Gastrocnemius medialis (tissue), 4 donors: ENCODE data around the gene PTBP1.

ENCODE experiments used
- POLR2A ChIP-seq, 2 donors: fragments of 450-650 bp; IDR thresholded peaks; one replicate each; pipeline ENCODE4 v1.6.1; 2017; ENCODE audit warnings: antibody characterized with exemption in 2 of 2, mild to moderate bottlenecking in 2 of 2, moderate library complexity in 2 of 2
- TF ChIP-seq, protein P1 (sequence below), 5 experiments: fragments of 450-650 bp in 3 of 5; fragments of 200-600 bp in 2 of 5; sonication (generic) in 2 of 5; IDR thresholded peaks in 4 of 5; conservative IDR thresholded peaks in 1 of 5; 1 replicate in 4 of 5; 2 replicates in 1 of 5; pipeline ENCODE4 v1.5.1; 2016 to 2019; ENCODE audit warnings: antibody characterized with exemption in 5 of 5, mild to moderate bottlenecking in 3 of 5, moderate library complexity in 3 of 5

DNA sequence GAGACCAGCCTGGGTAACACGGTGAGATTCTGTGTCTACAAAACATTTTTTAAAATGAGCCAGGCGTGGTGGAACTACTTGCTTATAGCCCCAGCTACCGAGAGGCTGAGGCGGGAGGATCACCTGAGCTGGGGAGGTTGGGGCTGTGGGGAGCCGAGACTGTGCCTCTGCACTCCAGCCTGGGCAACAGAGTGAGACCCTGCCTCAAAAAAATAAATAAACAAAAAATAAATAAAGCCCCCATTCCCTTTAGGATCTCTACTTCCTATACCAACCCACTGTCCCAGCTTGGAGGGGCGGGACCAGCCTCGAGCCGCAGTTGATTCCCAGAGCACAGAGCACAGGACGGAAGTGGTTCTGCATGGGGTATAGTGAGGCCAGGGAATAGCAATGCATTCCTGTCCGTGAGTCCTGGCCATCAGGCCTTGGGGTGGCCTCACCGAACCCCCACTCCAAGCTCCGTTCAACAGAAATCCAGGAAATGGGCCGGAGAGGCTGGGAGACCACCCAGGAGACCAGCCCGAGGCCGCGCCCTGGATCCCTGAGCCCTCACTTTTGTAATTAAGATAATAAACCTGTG lies 4.9 kb upstream of the PTBP1 start:
- TF ChIP-seq, protein P1, sequence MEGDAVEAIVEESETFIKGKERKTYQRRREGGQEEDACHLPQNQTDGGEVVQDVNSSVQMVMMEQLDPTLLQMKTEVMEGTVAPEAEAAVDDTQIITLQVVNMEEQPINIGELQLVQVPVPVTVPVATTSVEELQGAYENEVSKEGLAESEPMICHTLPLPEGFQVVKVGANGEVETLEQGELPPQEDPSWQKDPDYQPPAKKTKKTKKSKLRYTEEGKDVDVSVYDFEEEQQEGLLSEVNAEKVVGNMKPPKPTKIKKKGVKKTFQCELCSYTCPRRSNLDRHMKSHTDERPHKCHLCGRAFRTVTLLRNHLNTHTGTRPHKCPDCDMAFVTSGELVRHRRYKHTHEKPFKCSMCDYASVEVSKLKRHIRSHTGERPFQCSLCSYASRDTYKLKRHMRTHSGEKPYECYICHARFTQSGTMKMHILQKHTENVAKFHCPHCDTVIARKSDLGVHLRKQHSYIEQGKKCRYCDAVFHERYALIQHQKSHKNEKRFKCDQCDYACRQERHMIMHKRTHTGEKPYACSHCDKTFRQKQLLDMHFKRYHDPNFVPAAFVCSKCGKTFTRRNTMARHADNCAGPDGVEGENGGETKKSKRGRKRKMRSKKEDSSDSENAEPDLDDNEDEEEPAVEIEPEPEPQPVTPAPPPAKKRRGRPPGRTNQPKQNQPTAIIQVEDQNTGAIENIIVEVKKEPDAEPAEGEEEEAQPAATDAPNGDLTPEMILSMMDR (IDR thresholded peaks at IDR 0.05 in 4 of 5, conservative IDR thresholded peaks at IDR 0.05 in 1 of 5) = no peak
- no peak for TF ChIP-seq POLR2A (IDR thresholded peaks at IDR 0.05)
